GM19193 (cell line): ENCODE measurements around the gene PLA2G6.

Source experiments
- POLR2A ChIP-seq: IDR thresholded peaks from 4 replicates; pipeline ENCODE4 v1.6.1; 2011; ENCODE audit not compliant: insufficient read depth, insufficient read length; ENCODE audit errors: extremely low read depth

PLA2G6 gene

GRCh38 chr22:38181453-38182200 lies at the start of gene PLA2G6:
Gene PLA2G6, minus strand, starts transcription at chr22:38181830. Its CDS starts 12,404 bp downstream, at chr22:38169426.
- peak; percentile 41 for TF ChIP-seq POLR2A

GRCh38 chr22:38230916-38231315 lies 49.3 kb upstream of the PLA2G6 start:
- no peak for TF ChIP-seq POLR2A

- no peak for TF ChIP-seq POLR2A
Measured at GRCh38 chr22:38230108-38230825, 48.6 kb upstream of the PLA2G6 start.

GRCh38 chr22:38228873-38229740 lies 47.5 kb upstream of the PLA2G6 start:
- no peak for TF ChIP-seq POLR2A

- TF ChIP-seq POLR2A: no peak
Measured at GRCh38 chr22:38228326-38228872, 46.8 kb upstream of the PLA2G6 start.

- no peak for TF ChIP-seq POLR2A
Measured at GRCh38 chr22:38226853-38227649, 45.4 kb upstream of the PLA2G6 start.

GRCh38 chr22:38223289-38223960 lies 41.8 kb upstream of the PLA2G6 start:
- TF ChIP-seq POLR2A: no peak

- no peak for TF ChIP-seq POLR2A
Measured at GRCh38 chr22:38222797-38223119, 41.1 kb upstream of the PLA2G6 start.

GRCh38 chr22:38221908-38222796 lies 40.5 kb upstream of the PLA2G6 start:
- no peak for TF ChIP-seq POLR2A

- no peak for TF ChIP-seq POLR2A
Measured at GRCh38 chr22:38221407-38221806, 39.8 kb upstream of the PLA2G6 start.

GRCh38 chr22:38220653-38221386 lies 39.2 kb upstream of the PLA2G6 start:
- no peak for TF ChIP-seq POLR2A

GRCh38 chr22:38220163-38220562 lies 38.5 kb upstream of the PLA2G6 start:
- TF ChIP-seq POLR2A: no peak

GRCh38 chr22:38219632-38220031 lies 38.0 kb upstream of the PLA2G6 start:
- no peak for TF ChIP-seq POLR2A
